ENCODE data around the gene MCOLN1. TPM values are rescaled to one million over a fixed set of nuclear protein-coding genes. Genes with fewer than 3 reads are reported as not detected.

The MCOLN1 gene
- total RNA-seq, 1 experiment from 2014 or later: 6.8 TPM

DNA sequence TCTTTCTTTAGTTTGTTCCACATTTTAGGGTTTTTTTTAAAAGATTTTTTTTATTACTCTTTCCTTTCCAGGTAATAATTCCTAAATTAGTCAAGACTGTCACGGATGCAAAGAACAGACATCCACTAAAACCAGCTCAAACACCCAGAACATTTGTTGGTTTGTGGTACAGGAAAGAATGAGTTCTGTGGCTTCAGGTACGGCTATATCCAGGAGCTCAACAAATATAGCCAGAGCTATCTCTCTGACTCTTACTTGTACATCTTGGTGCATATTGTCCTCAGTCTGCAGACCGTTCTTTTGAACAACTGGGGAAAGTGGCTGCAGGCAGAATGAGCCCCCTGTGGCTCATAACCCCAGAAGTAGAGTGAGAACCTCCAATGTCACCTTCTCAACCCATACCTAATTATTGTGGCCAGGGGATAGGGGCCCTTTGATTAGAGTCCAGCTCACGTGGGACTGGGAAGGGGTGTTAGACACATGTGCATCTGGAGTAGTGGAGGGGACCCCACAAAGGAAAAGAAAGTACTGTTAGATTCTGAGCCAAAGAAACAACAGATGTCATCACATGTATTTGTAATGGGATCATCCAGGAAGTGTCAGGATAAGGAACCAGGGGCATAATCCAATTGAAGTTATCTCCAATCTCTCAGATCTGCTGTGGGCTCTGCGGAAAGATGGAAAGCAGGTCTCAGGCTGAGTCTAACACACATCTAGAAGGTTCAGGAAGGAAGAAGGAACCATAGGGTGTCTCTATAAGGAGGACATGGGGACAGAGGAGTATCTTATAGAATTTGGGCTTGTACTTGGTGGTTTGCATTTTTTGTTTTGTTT is 8.4 kb upstream of the MCOLN1 start:
- Histone ChIP-seq H3K27me3 (ENCODE audit: control insufficient read depth, insufficient read depth, low read length) (no peaks in the 10 kb centered on the region; the same call in 1 of the 2 replicates), H3K4me3 (ENCODE audit: insufficient read depth, low read depth, low read length) (no peak overlapping the region), H3K36me3 (replicated peaks; ENCODE audit: control insufficient read depth, insufficient read depth, low read length) (no peaks in the 10 kb centered on the region)
- no peak for DNase-seq

DNA sequence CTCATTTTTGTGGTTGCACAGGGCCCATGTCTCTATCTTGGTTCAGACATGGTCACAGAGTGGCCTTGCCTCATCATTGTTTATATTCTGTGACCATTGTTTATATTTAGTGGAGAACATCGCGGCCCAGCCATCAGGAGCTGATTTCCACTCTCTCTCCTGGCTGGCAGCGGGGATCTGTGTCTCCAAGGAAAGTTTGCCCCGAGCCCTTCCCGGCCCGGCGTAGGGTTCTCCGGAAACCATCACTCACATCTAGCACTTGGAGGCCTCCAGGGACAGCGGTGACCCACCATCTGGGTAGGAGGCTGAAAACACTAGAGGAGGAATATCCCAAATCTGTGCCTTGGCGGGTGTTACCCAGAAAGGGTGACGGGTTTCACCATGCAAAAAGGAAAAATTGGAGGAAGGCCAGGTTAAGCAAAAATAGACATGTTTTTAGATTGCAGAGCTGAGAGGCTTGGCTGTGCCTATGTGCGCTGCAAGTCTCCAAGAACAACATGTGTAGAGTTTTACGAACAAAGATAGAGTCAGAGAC is 7.2 kb upstream of the MCOLN1 start:
- 0 out of 2 replicates have a peak overlapping the region, but pooled peaks have one; percentile 15 for H3K4me3 ChIP-seq (ENCODE audit: insufficient read depth, low read depth, low read length)
- DNase-seq: peak; percentile 33

DNA sequence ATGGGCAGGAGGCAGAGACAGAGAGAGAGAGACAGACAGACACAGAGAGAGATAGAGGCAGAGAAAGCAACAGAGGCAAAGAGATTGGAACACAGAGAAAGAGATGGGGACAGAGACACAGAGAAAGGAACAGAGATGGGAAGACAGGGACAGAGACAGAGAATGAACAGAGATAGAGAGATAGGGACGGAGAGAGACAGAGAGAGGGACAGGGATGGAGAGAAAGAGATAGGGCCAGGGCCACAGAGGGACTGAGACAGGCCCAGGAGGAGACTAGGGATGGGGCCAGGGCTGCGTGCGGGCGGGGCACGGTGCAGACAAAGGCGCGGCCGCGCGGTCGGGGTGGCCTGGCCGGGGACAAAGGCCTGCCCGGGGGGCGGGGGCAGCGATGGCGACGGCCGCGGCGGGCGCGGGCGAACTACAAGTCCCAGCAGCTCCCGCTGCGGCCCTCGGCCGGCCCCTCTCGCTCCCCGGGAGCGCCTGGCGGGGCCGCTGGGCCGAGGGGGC is 6.7 kb upstream of the MCOLN1 start, which contains the start of gene ZNF358:
ZNF358 (plus strand) TSS at position 459 of the 507 bp plus-strand sequence. CDS start 3,140 bp downstream, outside the sequence.
- Histone ChIP-seq H3K36me3 (replicated peaks; ENCODE audit: control insufficient read depth, insufficient read depth, low read length) (no peaks in the 10 kb centered on the region), H3K4me3 (ENCODE audit: insufficient read depth, low read depth, low read length) (peak within 1 kb of the TSS; percentile 67), H3K27me3 (ENCODE audit: control insufficient read depth, insufficient read depth, low read length) (no peaks in the 10 kb centered on the region)
- DNase-seq: peak; percentile 99

More for the DNA sequence above, 7.2 kb upstream of the MCOLN1 start:
- no peaks in the 10 kb centered on the region; the same call in 1 of the 2 replicates for H3K27me3 ChIP-seq (ENCODE audit: control insufficient read depth, insufficient read depth, low read length)
- no peaks in the 10 kb centered on the region for H3K36me3 ChIP-seq (replicated peaks; ENCODE audit: control insufficient read depth, insufficient read depth, low read length)

DNA sequence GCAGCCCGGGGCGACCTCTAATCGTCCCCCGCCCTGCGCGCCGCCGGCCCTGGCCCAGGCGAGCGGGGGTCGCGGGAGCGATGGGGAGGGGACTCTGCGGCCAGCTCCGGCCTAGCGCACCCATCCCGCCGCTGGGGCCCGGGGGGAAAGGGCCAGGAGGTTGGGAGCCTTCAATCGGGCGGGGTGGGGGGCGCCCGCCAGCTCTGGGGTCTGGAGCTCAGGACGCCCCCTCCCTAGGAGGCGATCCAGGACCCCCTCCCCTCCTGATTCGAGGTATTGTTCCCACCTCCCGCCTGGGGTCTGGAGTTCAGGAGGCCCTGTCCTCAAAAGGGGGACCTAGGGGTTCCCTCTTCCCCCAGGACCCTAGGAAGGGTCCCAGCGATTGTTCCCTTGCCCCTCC is 6.1 kb upstream of the MCOLN1 start:
- H3K27me3 ChIP-seq (ENCODE audit: control insufficient read depth, insufficient read depth, low read length): no peaks in the 10 kb centered on the region
- no peaks in the 10 kb centered on the region for H3K36me3 ChIP-seq (replicated peaks; ENCODE audit: control insufficient read depth, insufficient read depth, low read length)
- no peak for DNase-seq
- H3K4me3 ChIP-seq (ENCODE audit: insufficient read depth, low read depth, low read length): peak overlapping the region; percentile 67

DNA sequence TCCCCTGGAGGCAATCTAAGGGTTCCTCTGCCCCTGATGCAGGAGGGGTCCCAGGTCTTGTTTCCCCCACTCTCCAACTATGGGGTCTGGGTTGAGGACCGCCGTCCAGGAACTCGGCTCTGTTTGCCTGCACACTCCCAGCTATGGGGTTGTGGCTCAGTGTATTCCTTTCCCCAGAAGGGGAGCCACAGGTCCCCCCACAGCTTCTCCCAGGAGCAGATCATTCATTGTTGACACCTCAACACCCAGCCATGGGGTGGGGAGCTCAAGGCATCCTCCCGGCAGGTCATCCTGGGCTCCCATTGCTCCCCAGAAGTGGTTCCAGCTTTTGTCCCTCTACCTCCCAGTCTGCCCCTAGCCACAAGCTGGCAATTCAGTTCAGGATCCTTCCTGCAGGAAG is 5.5 kb upstream of the MCOLN1 start:
- H3K36me3 ChIP-seq (replicated peaks; ENCODE audit: control insufficient read depth, insufficient read depth, low read length): no peaks in the 10 kb centered on the region
- H3K27me3 ChIP-seq (ENCODE audit: control insufficient read depth, insufficient read depth, low read length): no peaks in the 10 kb centered on the region
- DNase-seq: peak; percentile 58
- peak overlapping the region; percentile 67 for H3K4me3 ChIP-seq (ENCODE audit: insufficient read depth, low read depth, low read length)

DNA sequence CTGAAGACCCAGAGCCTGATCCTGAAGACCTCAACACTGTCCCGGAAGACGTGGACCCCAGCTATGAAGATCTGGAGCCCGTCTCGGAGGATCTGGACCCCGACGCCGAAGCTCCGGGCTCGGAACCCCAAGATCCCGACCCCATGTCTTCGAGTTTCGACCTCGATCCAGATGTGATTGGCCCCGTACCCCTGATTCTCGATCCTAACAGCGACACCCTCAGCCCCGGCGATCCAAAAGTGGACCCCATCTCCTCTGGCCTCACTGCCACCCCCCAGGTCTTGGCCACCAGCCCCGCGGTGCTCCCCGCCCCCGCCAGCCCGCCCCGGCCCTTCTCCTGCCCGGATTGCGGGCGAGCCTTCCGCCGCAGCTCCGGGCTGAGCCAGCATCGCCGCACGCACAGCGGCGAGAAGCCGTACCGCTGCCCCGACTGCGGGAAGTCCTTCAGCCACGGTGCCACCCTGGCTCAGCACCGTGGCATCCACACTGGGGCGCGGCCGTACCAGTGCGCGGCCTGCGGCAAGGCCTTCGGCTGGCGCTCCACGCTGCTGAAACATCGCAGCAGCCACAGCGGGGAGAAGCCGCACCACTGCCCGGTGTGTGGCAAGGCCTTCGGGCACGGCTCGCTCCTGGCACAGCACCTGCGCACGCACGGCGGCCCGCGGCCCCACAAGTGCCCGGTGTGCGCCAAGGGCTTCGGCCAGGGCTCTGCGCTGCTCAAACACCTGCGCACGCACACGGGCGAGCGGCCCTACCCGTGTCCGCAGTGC is 2.9 kb upstream of the MCOLN1 start:
- H3K4me3 ChIP-seq (ENCODE audit: insufficient read depth, low read depth, low read length): no peak overlapping the region
- peak; percentile 35 for DNase-seq
- no peaks in the 10 kb centered on the region for H3K36me3 ChIP-seq (replicated peaks; ENCODE audit: control insufficient read depth, insufficient read depth, low read length)
- H3K27me3 ChIP-seq (ENCODE audit: control insufficient read depth, insufficient read depth, low read length): no peaks in the 10 kb centered on the region

DNA sequence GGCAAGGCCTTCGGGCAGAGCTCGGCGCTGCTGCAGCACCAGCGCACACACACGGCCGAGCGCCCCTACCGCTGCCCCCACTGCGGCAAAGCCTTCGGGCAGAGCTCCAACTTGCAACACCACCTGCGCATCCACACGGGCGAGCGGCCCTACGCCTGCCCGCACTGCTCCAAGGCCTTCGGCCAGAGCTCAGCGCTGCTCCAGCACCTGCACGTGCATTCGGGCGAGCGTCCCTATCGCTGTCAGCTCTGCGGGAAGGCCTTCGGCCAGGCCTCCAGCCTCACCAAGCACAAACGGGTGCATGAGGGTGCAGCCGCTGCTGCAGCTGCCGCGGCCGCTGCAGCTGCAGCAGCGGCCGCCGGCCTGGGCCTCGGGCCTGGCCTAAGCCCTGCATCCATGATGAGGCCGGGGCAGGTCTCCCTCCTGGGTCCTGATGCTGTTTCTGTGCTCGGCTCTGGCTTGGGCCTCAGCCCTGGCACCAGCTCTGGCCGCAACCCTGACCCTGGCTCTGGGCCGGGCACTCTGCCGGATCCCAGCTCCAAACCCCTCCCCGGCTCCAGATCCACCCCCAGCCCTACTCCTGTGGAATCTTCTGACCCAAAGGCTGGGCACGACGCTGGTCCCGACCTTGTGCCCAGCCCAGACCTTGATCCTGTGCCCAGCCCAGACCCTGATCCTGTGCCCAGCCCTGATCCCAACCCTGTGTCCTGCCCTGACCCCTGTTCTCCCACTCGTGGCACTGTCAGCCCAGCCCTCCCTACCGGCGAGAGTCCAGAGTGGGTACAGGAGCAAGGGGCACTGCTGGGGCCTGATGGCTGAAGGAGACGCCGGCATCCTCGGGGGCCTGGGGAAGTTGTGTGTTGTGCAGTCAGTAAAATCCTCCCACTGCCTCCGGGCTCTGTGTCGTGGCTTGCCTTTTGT is 2.0 kb upstream of the MCOLN1 start:
- Histone ChIP-seq H3K36me3 (replicated peaks; ENCODE audit: control insufficient read depth, insufficient read depth, low read length) (peaks cover under 1% of the 10 kb centered on the region; the same call in 1 of the 2 replicates), H3K4me3 (ENCODE audit: insufficient read depth, low read depth, low read length) (no peak overlapping the region), H3K27me3 (ENCODE audit: control insufficient read depth, insufficient read depth, low read length) (no peaks in the 10 kb centered on the region)
- DNase-seq: peak; percentile 33

DNA sequence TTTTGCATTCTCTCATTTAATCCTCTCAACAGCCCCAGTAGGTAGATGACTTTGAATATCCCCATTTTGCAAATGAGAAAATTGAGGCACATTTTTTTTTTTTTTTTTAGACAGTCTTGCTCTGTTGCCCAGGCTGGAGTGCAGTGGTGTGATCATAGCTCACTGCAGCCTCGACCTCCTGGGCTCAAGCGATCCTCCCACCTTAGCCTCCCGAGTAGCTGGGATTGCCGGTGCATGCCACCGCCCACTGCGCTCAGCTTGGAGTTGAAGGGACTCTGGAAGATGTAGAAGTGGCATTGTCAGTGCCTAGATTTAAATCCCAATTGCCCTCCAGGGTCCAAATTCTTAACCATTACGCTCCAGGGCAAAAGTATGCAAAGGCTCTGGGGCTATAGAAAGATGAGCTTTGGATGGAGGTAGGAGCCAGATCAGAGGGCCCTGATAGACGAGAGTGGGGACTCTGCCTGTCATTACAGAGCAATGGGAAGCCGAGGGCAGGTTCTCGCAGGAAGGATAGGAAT is 813 bp upstream of the MCOLN1 start:
- peaks cover 2% of the 10 kb centered on the region for H3K36me3 ChIP-seq (replicated peaks; ENCODE audit: control insufficient read depth, insufficient read depth, low read length)
- H3K27me3 ChIP-seq (ENCODE audit: control insufficient read depth, insufficient read depth, low read length): no peaks in the 10 kb centered on the region
- peak overlapping the region; percentile 57 for H3K4me3 ChIP-seq (ENCODE audit: insufficient read depth, low read depth, low read length)
- DNase-seq: peak; percentile 69

DNA sequence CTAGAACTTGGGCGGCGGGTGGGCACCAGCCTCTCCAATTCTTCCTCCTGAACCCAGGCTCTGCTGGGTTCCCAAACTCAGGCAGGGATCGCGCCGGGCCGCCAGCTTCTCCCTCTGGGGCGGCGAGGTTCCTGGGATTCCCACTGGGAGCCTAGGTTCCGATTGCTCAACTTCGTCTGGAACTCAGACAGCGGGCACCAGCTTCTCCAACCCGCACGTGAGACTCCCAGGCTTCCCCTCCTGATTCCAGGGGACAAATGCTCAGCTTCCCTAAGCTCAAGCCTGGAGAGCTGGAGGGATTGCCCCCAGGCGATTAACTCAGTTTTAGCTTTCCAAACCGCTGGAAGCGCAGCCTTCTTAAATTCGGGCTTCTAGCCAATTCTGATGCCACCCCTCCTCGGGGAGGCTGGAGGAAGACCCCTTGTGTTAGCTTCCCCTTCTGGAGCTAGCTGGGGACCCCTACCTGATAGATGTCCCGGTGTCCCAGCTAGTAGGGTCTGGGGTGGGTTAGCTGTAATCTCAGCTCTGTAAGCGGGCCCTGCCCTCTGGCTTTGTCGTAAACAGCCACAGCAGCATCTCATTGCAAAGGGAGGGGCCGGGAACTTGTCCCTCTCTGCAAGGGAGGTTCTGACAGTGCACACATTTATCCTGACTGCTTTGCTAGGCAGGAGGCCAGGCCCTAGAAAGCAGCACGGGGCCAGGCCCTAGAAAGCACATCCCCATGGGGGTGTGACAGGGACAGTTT is 671 bp downstream of the MCOLN1 start:
- DNase-seq: peak; percentile 56
- Histone ChIP-seq H3K4me3 (ENCODE audit: insufficient read depth, low read depth, low read length) (peak overlapping the region; percentile 53), H3K27me3 (ENCODE audit: control insufficient read depth, insufficient read depth, low read length) (no peaks in the 10 kb centered on the region), H3K36me3 (replicated peaks; ENCODE audit: control insufficient read depth, insufficient read depth, low read length) (peaks cover 2% of the 10 kb centered on the region)

DNA sequence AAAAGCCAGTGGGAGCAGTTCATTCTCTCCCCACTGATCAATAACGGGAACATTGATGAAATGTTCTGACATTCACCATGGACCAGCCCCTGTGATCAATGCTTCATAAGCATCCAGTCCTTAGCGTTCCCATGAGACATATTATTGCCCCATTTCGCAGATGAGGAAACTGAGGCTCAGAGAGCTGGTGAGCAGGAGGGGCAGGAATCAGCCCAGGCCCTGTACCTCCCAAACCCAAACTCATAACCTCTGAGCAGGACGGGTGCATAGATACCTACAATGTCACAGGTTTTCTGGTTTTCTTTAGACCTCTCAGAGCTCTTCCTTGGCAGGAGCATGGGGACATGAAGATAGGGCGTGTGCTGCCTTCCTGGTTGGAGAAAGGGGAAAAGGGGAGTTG is 2.1 kb downstream of the MCOLN1 start:
- peak; percentile 25 for DNase-seq
- Histone ChIP-seq H3K4me3 (ENCODE audit: insufficient read depth, low read depth, low read length) (no peak overlapping the region), H3K36me3 (replicated peaks; ENCODE audit: control insufficient read depth, insufficient read depth, low read length) (peaks cover 2% of the 10 kb centered on the region), H3K27me3 (ENCODE audit: control insufficient read depth, insufficient read depth, low read length) (no peaks in the 10 kb centered on the region)

DNA sequence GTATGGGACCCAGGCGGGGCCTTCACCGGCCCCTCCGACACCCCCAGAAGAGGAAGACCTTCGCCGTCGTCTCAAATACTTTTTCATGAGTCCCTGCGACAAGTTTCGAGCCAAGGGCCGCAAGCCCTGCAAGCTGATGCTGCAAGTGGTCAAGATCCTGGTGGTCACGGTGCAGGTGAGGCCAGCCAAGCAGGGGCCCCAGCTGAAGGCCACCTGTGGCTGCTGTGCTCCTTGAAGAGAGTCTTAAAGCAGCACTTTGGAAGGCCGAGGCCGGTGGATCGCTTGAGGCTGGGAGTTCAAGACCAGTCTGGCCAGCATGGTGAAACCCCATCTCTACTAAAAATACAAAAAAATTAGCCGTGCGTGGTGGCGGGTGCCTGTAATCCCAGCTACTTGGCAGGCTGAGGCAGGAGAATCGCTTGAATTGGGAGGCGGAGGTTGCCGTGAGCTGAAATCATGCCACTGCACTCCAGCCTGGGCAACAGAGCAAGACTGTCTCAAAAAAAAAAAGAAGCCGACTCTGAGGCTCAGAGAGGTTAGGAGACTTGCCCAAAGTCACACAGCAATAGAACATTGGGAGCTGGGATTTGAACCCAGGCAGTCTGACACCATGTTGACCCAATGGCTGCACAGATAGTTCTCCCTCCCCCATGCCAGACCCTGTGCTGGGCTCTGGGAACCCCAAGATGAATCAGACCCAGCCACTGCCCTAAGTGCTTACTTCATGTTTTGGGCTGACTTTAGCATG is 2.7 kb downstream of the MCOLN1 start:
- Histone ChIP-seq H3K4me3 (ENCODE audit: insufficient read depth, low read depth, low read length) (no peak overlapping the region), H3K27me3 (ENCODE audit: control insufficient read depth, insufficient read depth, low read length) (no peaks in the 10 kb centered on the region), H3K36me3 (replicated peaks; ENCODE audit: control insufficient read depth, insufficient read depth, low read length) (peaks cover 2% of the 10 kb centered on the region)
- DNase-seq: peak; percentile 29

DNA sequence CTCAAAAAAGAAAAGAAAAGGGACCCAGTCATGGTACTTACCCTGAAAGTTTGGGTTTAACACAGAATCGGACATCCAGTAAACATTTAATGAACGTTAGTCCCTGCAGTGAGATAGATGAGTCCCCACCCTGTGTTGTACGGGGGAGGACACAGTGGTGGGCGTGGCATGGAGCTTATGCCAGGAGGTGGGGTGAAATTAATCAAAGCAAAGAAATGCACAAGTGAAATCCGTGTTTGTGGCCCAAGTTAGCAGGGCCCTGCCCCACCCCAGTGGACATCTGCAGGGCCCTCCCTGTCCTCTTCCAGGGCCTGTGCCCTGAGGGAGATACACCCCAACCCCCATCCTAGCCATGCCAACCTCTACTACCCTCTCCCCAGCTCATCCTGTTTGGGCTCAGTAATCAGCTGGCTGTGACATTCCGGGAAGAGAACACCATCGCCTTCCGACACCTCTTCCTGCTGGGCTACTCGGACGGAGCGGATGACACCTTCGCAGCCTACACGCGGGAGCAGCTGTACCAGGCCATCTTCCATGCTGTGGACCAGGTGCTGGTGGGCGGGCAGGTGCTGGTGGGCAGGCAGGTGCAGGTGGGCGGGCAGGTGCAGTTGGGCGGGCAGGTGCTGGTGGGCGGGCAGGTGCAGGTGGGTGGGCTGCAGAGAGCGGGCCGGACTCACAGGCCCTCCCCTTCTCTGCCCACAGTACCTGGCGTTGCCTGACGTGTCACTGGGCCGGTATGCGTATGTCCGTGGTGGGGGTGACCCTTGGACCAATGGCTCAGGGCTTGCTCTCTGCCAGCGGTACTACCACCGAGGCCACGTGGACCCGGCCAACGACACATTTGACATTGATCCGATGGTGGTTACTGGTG is 3.9 kb downstream of the MCOLN1 start:
- Histone ChIP-seq H3K36me3 (replicated peaks; ENCODE audit: control insufficient read depth, insufficient read depth, low read length) (peaks cover 2% of the 10 kb centered on the region), H3K27me3 (ENCODE audit: control insufficient read depth, insufficient read depth, low read length) (no peaks in the 10 kb centered on the region), H3K4me3 (ENCODE audit: insufficient read depth, low read depth, low read length) (no peak overlapping the region)
- DNase-seq: peak; percentile 26
